Adrenal gland (tissue), 12 donors: ENCODE data around the gene ATP8B3. TPM values are rescaled to one million over a fixed set of nuclear protein-coding genes. Genes with fewer than 3 reads are reported as not detected.

Source experiments
- DNase-seq, 7 donors: peaks; one replicate each; pipeline ENCODE4 v3.0.0-alpha.2; 2019 to 2020
- H3K27ac ChIP-seq, 5 donors: fragments of 200-600 bp; sonication (generic) in 4 of 5; 1 replicate in 3 of 5; 2 replicates in 2 of 5; pipeline versions ENCODE4 v1.5.1 to v1.8.0; 2016 to 2020; ENCODE audit warnings: mild to moderate bottlenecking in 1 of 5
- H3K27me3 ChIP-seq: fragments of 200-600 bp; 2 replicates; pipeline ENCODE4 v1.8.0; 2021
- H3K36me3 ChIP-seq, 2 donors: fragments of 200-600 bp; replicated peaks in 1 of 2; 1 replicate in 1 of 2; 2 replicates in 1 of 2; pipeline versions ENCODE4 v1.5.1 to v1.8.0; 2018 to 2022
- H3K4me1 ChIP-seq, 2 donors: fragments of 200-600 bp; replicated peaks in 1 of 2; 1 replicate in 1 of 2; 2 replicates in 1 of 2; pipeline versions ENCODE4 v1.5.1 to v1.8.0; 2018 to 2021
- H3K4me3 ChIP-seq, 4 donors: fragments of 200-600 bp; sonication (generic) in 3 of 4; one replicate each; pipeline ENCODE4 v1.5.1; 2016 to 2018
- H3K9me3 ChIP-seq, 3 donors: fragments of 200-600 bp; sonication (generic) in 1 of 3; replicated peaks in 1 of 3; 1 replicate in 2 of 3; 2 replicates in 1 of 3; pipeline versions ENCODE4 v1.5.1 to v1.8.0; 2016 to 2021
- POLR2A ChIP-seq, 2 donors: fragments of 450-650 bp; IDR thresholded peaks; one replicate each; pipeline ENCODE4 v1.6.1; 2017; ENCODE audit warnings: antibody characterized with exemption in 2 of 2, mild to moderate bottlenecking in 2 of 2, moderate library complexity in 1 of 2
- WGBS, 4 donors: extraction: QIAGEN DNeasy Blood & Tissue Kit in 2 of 4; methylation state at CpG; one replicate each; pipeline versions ENCODE4 v1.1.5 to v1.1.7; 2013 to 2017; 5-methylcytosine and 5-hydroxymethylcytosine counted together
- intact Hi-C, 2 donors: fragments of 100-400 bp; cut with DNase I; formaldehyde crosslinking; loops; one replicate each; pipeline versions ENCODE4 v1.14.1 to v1.15.0; 2022 to 2023
- polyA plus RNA-seq, 3 donors: library from polyadenylated mRNA; stranded (reverse); fragments of 200-250 nt in 2 of 3; fragments of 350-450 nt in 1 of 3; fragmentation: Illumina TruSeq in 1 of 3; extraction: RNeasy Lipid Tissue Mini Kit (QIAGEN cat#74804) in 1 of 3; gene quantifications; one replicate each; pipeline ENCODE4 v1.2.3, GENCODE V29; 2013 to 2014
- total RNA-seq, 9 donors: library from RNA; depleted of rRNA in 4 of 9; stranded (reverse); fragments of >200 nt in 4 of 9; fragments of 120-200 nt in 1 of 9; fragmentation: NEBNext Ultra II Directional in 1 of 9; extraction: Animal tissue kit (Norgen Biotek cat#: 25700) in 1 of 9; gene quantifications; one replicate each; pipeline versions ENCODE4 v1.1.0 to v1.2.4, GENCODE V29; 2013 to 2023
- TF ChIP-seq, protein P1 (sequence below), 6 experiments: fragments of 450-650 bp in 4 of 6; fragments of 200-600 bp in 2 of 6; sonication (generic) in 1 of 6; IDR thresholded peaks; 1 replicate in 5 of 6; 2 replicates in 1 of 6; pipeline versions ENCODE4 v1.5.1 to v1.8.0; 2016 to 2021; ENCODE audit warnings: antibody characterized with exemption in 6 of 6, mild to moderate bottlenecking in 2 of 6, moderate library complexity in 1 of 6
- donor health status: healthy with polysubstance abuse.
- donor health status: Bipolar disorder and iron deficiency.
- donor health status: DM: yes; HTN: yes; CAD: no.
- donor health status: DM: no; HTN: no; CAD: no.
- donor health status: DM: no; HTN: no; CAD: no.
- donor health status: DM: yes; HTN: yes; CAD: no.

Gene ATP8B3
- total and polyA plus RNA-seq, 12 donors: 0.26 to 15.1 (median 4.4) TPM

- no peak for DNase-seq
- Histone ChIP-seq H3K36me3 (no peaks in the 10 kb centered on the region), H3K4me1 (peaks cover 12 to 13% of the 10 kb centered on the region in 2 donors), H3K9me3 (no peaks in the 10 kb centered on the region), H3K4me3 (no peak overlapping the region), H3K27ac (no peak overlapping the region), H3K27me3 (no peaks in the 10 kb centered on the region)
- TF ChIP-seq, protein P1, sequence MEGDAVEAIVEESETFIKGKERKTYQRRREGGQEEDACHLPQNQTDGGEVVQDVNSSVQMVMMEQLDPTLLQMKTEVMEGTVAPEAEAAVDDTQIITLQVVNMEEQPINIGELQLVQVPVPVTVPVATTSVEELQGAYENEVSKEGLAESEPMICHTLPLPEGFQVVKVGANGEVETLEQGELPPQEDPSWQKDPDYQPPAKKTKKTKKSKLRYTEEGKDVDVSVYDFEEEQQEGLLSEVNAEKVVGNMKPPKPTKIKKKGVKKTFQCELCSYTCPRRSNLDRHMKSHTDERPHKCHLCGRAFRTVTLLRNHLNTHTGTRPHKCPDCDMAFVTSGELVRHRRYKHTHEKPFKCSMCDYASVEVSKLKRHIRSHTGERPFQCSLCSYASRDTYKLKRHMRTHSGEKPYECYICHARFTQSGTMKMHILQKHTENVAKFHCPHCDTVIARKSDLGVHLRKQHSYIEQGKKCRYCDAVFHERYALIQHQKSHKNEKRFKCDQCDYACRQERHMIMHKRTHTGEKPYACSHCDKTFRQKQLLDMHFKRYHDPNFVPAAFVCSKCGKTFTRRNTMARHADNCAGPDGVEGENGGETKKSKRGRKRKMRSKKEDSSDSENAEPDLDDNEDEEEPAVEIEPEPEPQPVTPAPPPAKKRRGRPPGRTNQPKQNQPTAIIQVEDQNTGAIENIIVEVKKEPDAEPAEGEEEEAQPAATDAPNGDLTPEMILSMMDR (IDR thresholded peaks at IDR 0.05): no peak
- TF ChIP-seq POLR2A (IDR thresholded peaks at IDR 0.05): no peak
- intact Hi-C loops: no loop called here
- 89 to 90% methylated on average over 2 of the region's 2 CpGs; no CpG with 5 or more reads in 2 of the 4 donors for WGBS, 4 donors
Observed at GRCh38 chr19:1808395-1808731, 3.7 kb downstream of the ATP8B3 start.

DNA sequence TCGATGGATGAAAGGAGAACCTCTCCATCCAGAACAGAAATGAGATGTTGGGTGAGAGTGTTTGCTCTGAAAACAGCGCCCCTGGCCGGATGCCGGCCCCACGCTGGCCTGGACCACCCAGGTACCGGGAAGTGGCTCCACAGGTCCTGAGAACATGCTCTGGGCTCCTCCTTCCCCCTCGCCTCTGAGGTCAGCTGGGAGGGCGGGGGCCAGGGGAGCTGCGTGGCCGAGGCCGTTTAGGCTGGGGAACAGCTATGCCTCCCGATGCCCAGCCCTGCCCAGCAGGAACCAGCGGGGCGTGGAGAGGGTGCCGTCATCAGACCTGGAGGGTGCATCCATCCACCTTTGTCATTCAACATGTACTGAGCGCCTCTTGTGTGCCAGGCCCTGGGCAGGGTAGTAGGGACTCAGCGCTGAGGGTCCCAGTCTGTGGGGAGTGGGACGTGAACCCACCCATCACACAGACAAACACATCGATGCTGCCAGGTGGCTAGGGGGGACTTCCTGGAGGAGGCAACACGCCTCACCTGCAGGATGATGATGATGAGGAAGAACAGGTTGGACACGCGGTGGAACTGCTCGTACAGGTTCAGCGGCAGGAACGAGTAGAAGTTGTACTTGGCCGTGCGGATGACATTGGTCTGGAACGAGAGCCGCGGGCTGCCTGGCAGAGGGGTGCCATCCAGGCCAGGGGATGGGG, 4.2 kb downstream of the ATP8B3 start:
- H3K4me1 ChIP-seq: peaks cover 7 to 8% of the 10 kb centered on the region in 2 donors
- H3K27ac ChIP-seq: no peak overlapping the region
- no peak for TF ChIP-seq POLR2A (IDR thresholded peaks at IDR 0.05)
- TF ChIP-seq, protein P1 (IDR thresholded peaks at IDR 0.05): no peak
- no peaks in the 10 kb centered on the region for H3K9me3 ChIP-seq
- WGBS, 4 donors: 83 to 93% (median 88%) methylated on average over 17 to 30 of the region's 30 CpGs
- intact Hi-C loops: no loop called here
- no peaks in the 10 kb centered on the region for H3K36me3 ChIP-seq
- H3K27me3 ChIP-seq: no peaks in the 10 kb centered on the region
- H3K4me3 ChIP-seq: no peak overlapping the region
- DNase-seq: no peak

GRCh38 chr19:1807030-1807694, 4.9 kb downstream of the ATP8B3 start:
- peaks cover 5 to 6% of the 10 kb centered on the region in 2 donors for H3K4me1 ChIP-seq
- H3K9me3 ChIP-seq: no peaks in the 10 kb centered on the region
- H3K27ac ChIP-seq: no peak overlapping the region
- TF ChIP-seq POLR2A (IDR thresholded peaks at IDR 0.05): no peak
- TF ChIP-seq, protein P1 (IDR thresholded peaks at IDR 0.05): no peak
- WGBS, 4 donors: 75 to 86% (median 79%) methylated on average over 24 to 28 of the region's 28 CpGs
- no peak overlapping the region for H3K4me3 ChIP-seq
- H3K27me3 ChIP-seq: no peaks in the 10 kb centered on the region
- no peak for DNase-seq
- H3K36me3 ChIP-seq: no peaks in the 10 kb centered on the region
- intact Hi-C loops: no loop called here

DNA sequence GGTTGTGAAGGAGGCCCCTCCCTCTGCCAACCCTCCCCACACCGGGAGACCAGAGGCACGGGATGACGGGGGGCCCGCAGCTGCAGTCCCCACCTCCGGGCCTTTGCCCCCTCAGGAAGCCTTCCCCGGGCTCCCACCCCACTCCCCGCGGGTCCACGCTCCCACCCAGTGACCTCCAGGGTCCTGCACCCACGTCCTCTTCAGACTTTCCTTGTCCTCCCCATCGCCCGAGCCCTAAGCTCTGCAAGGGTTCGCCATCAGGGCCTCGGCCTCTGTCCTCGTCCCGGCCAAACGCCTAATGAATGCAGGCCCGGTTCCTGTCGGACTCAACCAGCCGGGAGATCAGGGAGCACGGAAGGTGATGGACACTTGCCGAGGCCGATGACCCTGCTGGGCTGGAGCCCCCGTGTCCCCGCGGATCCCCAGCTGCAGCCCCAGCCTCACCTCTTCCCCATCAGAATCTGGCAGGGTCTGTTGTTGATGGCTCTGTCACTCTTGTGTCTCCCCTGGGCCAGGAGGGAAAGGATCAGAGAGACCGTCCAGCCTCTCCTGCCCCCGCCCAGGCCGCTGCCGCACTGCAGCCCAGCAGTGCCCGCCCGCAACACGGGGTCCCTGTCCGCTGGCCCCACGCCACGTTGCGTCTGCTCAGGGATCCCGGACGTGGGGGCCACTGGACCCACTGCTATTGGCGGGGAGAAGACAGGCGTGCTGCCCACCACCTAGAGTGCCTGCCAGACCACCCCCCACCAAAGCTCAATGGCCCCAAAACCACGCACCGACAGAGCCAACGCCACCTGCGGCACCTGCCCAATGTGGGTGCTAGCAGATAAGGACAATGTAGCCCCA, 5.7 kb downstream of the ATP8B3 start:
- no peak overlapping the region for H3K4me3 ChIP-seq
- WGBS, 4 donors: 84 to 92% (median 90%) methylated on average over 19 to 45 of the region's 45 CpGs
- no peaks in the 10 kb centered on the region for H3K9me3 ChIP-seq
- intact Hi-C loops: no loop called here
- no peak overlapping the region for H3K27ac ChIP-seq
- DNase-seq: no peak
- no peaks in the 10 kb centered on the region for H3K27me3 ChIP-seq
- no peaks in the 10 kb centered on the region for H3K36me3 ChIP-seq
- no peaks in the 10 kb centered on the region for H3K4me1 ChIP-seq
- no peak for TF ChIP-seq POLR2A (IDR thresholded peaks at IDR 0.05)
- TF ChIP-seq, protein P1 (IDR thresholded peaks at IDR 0.05): no peak
